Bone marrow (tissue), 2 donors: ENCODE measurements around the gene CDH20.

Experiments
- DNase-seq, 2 donors: peaks; one replicate each; lab custom pipeline; 2025; lab: John Stamatoyannopoulos, UW

The CDH20 gene

DNA sequence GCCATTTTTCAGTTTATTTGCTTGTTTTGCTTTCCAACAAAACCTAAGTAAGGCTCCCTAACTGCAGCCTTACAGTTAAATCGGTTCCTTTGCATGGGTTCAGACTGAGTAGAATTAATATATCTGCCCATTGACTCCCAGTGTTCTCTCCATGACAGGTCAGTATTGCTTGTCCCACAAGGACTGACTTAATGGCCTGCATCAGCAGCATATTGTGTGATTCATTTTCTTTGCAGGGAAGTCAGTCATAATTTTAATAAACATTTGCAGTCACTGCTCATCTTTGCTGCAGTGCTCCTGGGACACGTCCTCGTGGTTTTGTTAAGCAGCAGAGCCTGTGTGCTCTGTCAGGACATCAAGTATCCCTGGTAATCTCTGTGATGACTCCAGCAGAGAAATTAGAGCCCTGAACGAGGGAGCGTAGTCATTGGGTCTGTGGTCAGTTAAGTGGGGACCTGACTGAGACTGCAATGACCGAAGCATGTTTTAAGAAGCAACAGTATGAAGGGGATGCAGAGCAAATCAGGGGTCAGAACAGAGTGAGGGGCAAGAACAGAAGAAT lies 93.3 kb downstream of the CDH20 start:
- DNase-seq: no peak

DNA sequence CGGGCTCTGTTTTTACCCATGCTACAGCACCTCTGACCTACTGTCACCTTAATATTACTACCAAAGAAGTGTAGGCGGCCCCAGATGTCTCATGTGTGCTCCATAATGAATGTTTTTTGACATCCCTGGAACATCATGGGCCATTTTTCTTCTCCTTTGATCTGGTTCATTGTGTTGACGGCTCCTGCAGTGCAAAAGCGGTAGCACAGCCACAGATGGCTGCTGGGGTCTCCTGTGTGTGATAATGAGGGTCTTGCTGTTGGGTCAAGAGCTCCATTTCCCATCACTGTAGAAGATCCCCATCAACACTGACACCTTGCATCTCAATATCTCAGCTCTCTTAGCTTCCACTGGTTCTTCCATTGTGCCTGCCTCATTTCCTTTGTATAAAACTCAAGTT lies 95.0 kb downstream of the CDH20 start:
- DNase-seq: no peak

DNA sequence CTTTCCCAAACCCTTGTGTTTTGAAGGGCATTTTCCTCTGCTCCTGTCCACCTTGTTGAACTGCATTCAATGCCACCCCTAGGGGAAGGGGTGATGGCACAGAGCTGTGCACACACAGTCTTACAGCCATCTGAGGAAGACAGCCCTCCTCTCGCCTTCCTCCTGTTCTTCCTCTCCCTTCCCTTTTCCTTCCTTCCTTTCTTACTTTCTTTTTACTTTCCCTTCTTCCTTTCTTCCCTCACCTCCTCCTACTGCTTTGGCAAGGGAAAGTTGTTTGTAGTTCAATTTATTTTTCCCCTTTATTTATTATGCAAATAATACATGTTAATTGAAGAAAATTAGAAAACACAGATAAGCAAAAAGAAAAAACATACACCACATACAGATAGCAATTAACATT lies 99.4 kb downstream of the CDH20 start:
- no peak for DNase-seq

DNA sequence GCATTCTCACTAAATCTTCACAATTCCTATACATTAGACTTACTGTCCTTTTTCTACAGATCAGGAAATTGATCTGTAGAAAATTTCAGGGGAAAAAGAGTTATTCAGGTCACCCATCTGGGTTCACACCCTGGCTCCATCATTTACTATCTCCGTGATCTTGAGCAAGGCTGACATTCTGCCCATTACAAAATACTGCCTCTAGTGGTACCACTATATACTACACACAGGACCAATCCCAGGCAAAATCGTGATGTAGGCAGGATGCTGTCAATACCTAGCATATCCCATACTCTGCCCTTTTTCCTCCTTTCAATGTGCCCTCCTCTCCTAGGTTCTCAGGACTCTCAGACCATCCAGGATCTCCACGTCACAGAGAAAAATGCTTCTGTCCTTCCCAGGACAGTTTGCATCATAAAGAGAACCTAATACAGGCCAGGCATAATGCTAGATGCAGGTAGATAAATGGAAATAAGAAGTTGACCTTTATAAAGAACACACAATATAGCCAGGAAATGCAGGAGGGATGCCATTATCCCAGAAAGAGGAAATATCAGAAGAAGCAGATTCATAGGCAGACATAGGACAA lies 101.9 kb downstream of the CDH20 start:
- DNase-seq: no peak

DNA sequence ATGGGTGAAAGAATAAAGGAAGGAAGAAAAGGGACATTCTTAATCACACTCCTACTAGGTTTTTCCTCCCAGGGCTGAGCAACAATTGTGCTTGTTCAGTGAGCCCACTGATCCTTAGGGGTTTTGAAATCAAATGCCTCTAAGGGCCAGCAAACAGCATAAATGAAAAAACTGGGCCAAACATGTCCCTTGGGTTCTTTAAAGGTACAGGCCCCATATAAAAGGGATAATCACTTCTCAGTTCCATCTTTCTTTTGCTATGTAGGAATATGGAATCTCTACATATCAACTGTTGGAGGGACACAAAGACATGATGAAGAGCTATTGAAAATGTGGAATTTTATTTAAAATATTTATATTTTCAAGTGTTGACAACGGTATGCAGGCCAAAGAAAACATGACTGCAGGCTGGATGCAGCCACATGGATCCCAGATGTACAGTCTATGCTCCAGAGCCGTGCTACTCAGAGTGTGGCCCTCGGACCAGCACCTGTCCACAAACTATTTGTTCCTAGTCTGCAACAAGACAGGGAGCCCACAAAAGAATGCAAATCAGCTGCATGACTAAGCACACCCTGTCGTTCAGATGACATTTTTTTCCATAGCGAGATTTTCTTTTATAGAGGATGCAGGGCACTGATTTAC lies 110.0 kb downstream of the CDH20 start:
- no peak for DNase-seq

DNA sequence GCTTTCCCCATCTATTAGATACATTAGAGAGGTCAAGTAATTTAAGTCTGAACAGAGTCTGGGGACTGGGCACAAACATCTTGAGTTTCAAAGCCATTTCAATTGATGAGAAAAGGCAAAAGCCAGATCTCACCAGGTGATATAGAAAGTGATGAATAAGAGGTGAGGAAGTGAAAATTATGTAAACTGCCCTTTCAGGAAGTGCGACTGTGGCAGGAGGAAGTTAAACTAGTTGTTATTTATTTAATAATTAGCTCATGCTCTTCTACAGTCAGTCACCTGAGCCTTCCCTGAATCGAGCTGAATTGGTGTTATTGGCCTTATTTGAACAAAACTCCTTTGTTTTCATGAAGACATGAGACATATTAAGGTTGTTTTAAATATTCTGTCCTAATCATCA lies 115.1 kb downstream of the CDH20 start:
- DNase-seq: no peak

DNA sequence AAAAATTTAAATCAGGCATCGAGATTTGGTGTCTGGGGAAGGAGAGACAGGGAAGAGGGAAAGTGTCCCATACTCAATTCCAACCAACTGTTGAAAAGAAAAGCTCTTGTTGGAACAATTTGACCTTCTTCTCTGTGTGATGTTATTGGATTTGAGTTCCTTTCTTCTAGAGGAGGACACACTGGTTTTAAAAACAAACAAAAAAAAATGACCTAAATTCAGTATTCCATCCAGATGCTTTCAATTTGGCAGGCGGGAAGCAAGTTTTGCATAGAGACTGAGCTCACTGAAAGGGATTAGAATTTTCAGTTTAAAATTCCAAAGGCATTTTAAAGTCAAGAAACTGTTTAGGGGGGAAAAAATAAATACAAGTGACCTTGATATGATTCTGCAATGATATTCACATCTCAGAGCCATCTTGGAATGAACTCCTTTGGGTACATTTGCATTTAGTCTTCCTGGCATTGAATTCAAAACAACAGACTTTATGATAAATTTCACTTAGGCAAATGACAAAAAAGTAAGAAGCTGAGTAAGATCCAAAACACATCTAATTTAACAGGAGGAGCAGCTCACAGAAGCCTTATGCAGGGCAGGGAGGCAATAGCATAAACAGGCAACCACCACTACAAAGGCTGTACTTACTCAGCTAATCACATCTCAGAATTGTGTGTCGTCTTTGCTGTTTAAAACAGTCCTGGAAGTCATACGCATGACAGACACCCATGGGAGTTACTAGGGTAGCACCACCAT lies 126.8 kb downstream of the CDH20 start:
- no peak for DNase-seq

DNA sequence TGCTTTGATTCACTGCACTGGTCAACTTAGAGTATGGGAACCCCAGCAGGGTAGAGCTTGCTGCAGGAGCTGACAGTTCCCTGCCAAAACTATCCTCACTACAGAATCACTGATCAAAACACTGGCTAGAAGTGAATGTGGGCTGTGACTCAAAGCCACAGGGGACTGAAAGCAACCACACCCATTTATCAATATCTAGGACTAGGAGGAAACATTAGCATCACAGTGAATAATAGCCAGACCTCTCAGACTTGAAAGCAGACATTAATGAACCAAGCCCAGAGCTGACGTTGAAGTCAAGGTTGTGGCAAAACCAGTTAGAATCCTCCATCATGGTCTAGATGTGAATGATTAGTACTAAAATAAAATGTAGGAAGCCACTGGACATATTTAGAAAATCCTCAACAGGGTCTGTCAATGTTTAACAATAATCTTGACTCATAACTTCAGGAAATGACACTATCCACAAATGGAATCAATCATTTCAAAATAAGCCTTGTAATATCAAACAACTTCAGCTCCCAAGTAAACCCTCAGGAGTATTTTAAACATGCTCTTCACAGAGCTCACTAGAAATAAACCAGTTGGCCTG lies 131.4 kb downstream of the CDH20 start:
- no peak for DNase-seq

DNA sequence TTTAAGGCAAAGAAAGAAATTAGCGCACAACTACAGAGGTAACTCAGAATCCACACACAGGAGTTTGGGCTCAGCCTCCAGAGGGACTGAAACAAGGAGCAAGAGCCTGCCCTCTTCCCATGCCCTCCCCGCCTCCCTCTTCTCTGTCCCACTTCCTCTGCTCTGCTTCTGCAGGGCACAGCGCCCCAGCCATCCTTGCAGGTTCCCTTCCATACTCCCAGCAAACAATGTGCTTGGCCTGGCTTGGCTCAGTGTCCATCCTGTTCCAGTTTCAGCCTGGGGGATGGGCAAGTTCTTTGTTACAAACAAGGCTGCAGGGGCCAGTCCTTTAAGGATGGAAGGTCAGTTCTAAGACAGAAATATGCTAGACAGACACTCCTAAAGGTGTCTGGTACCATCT lies 133.5 kb downstream of the CDH20 start:
- DNase-seq: no peak

DNA sequence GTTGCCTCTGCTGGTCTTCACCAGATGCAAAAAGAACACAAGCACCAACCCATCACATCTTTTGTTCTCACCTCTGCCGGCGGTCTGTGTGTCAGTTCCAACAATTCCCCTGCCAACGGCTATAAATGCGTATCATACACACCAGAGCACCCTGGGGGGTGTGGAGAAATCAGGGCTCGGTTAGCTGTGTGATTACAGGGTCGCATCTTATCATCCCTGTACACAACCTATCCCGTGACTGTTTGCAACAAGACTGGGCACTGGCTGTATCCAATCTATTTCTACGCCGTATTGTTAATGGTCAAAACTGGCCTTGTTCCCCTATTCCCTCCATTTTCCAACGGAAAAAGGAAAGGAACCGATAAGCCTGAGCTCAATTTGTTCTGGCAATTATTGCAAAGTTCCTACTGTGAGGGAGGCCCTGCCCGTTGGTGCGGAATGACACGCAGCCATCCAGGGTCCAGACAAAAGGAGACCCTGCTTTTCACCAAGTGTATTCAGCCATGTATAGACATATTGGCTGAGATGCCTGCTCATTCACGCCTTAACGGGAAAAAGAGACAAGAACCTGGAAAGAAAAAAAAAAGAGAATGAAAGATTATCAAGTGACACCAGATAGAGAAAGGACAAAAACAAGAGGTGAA lies 136.9 kb downstream of the CDH20 start:
- DNase-seq: no peak

DNA sequence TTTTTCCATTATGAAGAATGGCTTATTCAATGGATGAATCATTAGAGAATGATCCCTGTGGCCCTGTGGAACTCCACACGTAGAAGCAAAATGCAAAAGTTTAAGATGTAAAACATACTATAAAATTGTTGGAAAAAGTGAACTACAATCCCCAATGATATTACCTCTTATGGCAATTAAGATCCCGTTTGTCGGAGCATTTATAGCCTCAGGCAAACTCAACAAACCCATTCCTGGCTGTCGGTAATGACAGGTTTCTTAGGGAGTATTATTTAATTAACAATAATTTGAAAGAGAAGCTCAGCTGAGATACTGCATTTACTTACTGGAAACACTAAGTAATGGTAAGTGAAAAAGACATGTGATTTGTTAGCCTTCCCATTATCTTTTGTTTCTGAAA lies 138.3 kb downstream of the CDH20 start:
- DNase-seq: no peak

DNA sequence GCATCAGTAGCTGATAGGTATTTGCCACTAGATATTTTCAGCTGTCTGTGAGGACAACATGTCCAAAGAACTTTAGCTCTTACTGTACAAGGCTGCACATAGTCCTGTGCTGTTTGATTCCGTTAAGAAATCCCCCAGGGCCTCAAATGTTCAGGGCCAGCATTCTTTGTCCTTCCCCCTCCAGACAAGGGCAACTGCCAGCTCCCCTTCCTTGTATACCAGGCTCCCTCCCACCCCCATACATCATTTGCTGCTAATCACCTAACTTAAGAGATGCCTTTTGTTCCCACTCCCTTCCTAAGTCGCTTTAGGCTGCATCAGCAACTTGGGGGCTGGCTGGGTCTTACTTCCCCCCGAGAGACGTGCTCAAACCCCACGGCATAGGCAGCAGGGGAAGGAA lies 138.7 kb downstream of the CDH20 start:
- no peak for DNase-seq

DNA sequence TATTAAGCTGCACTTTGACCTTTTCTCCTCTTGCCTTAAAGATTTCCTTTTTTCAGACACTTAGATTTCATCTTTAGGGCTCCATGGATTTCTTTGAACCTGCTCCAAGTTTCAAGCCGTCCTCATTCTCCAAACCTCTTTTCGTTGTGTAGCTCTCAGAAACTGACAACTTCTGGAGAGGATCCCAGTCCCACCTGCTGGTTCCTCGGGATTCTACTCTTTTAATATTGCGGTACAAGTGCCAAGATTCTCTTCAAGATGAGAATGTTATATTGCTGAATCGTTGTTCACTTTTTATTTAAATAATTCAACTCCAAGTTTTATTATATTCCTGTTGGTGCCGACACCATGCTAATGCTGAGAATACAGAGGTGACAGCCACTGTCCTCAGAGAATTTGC lies 141.1 kb downstream of the CDH20 start:
- no peak for DNase-seq

DNA sequence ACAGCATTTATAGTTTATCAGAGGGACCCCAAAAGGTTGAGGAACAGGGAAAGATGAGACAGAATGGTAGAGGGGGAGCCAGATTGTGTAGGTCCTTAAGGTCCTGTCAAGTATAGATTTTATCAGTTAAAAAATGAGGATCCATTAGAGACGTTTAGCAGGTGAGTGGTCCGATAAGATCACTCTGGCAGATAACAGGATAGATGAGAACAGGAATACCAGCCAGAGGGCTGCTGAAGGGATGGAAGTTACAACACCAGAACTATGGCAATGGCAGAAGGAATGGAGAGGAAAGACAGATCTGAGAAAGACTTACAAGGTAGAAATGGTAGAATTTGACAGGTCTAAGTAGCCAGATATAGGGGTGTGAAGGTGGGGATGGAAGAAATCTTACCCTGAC lies 141.7 kb downstream of the CDH20 start:
- no peak for DNase-seq

DNA sequence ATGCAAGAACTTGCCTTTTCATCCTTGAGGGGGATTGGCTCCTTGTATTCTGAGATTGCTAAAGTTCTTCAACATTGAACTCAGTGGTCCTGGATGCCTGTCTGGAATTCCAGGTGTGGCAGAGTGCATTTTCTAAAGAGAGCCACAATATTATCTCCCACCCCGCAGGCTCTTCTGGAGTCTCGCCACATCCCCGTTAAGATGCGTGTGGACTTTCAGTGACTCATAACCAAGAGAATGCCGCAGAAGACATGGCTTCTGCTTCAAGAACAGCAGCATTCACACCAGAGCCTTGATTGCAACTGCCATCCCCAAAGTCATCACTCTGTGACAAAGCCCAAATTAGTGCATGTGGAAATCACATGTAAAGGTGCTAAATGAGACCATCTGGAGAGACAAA lies 142.7 kb downstream of the CDH20 start:
- no peak for DNase-seq

DNA sequence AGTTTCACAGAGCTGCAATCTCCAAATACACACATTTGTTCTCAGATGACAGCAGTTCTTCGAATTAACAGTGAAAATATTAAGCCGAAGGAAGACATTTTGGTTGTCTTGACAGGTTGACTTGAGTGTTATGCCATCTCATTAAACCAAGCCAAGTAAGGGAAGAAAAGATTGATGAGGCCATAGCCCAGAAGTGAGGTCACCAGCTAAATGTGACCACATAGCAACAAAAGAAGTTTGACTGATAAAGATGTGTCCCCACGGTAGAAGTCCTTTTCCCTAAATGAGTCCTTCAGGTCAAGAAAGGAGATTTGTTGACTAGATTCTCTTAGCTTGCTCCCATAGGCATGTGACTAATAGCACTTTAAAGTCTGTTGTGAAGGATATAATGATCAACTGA lies 156.1 kb downstream of the CDH20 start:
- no peak for DNase-seq

DNA sequence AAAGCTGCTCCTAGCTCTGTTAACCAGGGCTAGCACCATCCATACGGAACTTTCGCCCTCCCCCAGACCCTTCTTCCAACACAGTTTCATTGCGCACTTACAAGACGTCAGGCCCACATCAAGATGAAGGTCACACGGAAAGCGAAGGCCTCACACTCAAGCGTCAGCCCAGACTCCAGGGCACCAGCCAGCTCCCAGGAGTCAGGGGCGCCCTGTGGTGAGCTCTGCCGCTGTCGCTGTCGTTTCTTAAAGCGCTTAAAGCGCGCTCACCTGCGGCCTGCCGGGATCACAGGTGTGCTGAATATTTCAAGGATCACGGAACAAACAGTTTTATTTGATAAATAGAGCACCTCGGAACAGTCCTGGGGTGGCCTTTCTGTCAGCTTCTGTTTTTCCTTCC lies 163.1 kb downstream of the CDH20 start:
- DNase-seq: no peak

DNA sequence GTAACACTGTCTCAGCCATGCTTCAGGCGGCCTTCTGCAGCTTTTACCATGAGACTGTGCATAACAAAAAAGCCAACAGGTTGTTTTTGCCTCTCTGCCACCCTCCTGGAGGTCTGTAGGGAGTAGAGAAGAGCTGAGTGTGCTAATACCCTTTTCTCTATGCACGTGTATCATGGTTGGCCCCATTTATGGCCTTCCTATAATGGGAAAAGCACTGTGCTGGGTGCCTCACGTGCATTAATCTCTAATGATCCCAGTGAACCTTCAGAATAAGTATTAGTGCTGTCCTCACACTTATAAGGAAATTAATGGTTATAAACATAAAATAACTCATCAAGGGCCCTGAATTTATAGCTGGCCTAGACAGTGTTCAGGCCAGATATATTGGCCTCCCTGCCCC lies 164.2 kb downstream of the CDH20 start:
- no peak for DNase-seq

DNA sequence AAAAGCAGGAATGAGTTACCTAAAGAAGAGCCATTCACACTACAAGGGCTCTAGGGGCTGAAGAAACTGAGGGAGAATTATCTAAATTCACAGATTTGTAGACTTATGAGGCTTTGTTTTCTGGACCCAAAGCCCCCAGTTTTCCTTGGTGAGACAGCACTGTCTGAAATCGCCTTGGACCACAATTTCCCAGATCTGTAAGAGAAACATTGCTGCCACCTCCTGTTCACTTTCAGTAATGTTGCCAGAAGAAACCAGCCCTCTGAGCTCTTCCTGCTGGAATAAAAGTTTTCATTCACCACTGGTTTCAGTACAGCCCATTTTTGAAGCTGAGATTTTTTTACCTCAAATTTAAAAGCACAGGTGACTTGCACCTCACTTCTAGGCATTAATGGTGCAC lies 169.2 kb downstream of the CDH20 start:
- DNase-seq: no peak

DNA sequence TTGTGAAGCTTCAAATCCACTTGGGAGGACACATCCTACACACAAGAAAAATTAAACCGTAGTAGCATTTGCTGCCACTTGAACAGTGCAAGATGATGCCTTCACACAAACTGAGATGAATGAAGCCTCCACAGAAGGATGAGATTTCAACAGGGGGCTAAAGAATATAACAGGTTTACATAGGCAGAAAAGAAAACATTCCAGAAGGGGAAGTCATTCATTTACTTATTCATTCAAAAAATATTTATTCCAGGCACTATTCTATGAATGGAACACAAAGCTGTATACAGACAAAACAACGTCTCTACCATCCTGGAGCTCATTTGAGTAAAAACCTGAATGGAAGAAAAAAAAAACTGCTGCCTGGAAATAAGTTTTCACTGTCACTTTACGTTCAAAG lies 170.5 kb downstream of the CDH20 start:
- no peak for DNase-seq

DNA sequence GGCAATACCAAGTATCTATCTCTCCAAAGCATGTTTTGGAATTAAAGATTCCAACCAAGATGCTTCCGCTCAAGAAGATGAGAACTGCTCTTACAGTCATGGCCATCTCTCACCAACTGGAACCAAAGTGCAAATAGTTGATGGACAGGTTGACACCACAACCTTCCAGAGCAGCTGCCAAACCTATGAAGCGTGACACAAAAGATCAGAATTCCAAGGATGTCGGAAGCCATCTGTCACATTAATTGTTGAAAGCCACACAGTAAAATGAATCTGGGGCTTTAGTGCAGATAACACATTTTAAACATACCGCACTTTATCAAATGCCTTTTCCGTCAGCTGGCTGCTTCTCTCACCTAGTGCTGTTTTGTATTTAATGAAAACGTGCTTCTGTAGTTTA lies 195.7 kb downstream of the CDH20 start:
- no peak for DNase-seq

DNA sequence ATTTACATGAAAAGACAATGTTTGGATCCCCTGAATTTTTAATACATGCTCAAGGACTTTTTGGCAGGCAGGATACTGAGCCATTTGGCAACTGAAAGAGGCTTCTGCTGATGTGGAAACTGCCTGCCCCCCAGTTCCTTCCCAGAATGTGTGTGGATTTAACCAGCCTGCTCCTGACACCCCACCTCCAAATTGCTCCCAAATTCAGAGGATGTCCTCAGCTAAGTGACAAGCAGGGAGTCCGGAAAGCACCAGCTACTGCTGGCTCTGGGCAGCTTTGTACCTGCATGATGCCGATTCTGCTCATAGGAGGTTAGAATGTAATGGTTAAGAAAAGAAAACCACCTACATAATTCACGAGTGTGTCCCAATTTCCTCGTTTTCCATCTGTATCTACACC lies 197.5 kb downstream of the CDH20 start:
- no peak for DNase-seq
